ENCODE data around the gene NOSIP. TPM values are rescaled to one million over a fixed set of nuclear protein-coding genes. Genes with fewer than 3 reads are reported as not detected.

Gene NOSIP
- total and polyA plus RNA-seq, 2 of the 4 experiments (the other 2 are of a cell fraction), result 118 to 138 TPM

DNA sequence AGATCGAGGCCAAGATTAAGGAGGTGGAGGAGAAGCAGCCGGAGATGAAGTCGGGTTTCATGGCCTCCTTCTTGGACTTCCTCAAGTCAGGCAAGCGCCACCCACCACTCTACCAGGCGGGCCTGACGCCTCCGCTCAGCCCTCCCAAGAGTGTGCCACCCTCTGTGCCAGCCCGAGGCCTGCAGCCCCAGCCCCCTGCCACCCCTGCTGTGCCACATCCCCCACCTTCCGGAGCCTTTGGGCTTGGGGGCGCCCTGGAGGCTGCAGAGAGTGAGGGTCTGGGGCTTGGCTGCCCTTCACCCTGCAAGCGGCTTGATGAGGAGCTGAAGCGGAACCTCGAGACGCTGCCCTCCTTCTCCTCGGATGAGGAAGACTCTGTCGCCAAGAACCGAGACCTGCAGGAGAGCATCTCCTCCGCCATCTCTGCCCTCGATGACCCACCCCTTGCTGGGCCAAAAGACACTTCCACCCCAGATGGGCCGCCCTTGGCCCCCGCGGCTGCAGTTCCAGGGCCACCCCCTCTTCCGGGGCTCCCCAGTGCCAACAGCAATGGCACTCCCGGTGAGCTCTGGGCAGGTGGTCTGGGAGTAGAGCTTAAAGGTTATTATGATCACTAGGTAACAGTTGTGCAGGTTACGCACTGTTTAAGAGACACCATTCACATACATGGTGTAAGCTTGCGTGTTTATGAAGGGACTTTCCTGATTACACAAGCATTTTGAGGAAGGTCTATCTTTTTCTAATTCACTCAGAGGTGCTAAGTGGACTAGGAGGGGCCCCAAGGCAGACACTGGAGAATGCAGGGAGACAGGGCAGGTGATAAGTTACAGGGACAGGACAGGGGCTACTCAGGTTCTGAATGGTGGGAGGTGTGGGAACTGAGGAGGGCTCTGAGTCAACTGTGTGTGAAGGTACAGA, 19.3 kb upstream of the NOSIP start:
- no peak overlapping the region for H2AK5ac ChIP-seq (ENCODE audit: low read depth, low read length)
- H4K5ac ChIP-seq (ENCODE audit: low read depth, low read length), result no peak overlapping the region
- no peak overlapping the region for H3K18ac ChIP-seq (ENCODE audit: low read depth, low read length)
- H3K4ac ChIP-seq (ENCODE audit: low read depth, low read length), result no peak overlapping the region
- no peaks in the 10 kb centered on the region for H3K9me3 ChIP-seq (ENCODE audit: control insufficient read depth, insufficient read depth, low read length)
- BruUV-seq (replicated peaks), result no TSS peak
- no peak overlapping the region for H2BK20ac ChIP-seq (ENCODE audit: low read depth, low read length)
- WGBS, 2 experiments (ENCODE audit: extremely low coverage in 2 of 2, insufficient read length in 1 of 2), result 96% methylated on average over 9 of the region's 26 CpGs; no CpG with 5 or more reads in 1 of the 2 experiments
- H3K9me1 ChIP-seq (ENCODE audit: insufficient read depth, low read length), result peaks cover 3% of the 10 kb centered on the region
- H3K27ac ChIP-seq (ENCODE audit: insufficient read depth, low read length), result no peak overlapping the region
- peaks cover 30% of the 10 kb centered on the region for H4K20me1 ChIP-seq (ENCODE audit: insufficient read depth, low read length)
- POLR2A ChIA-PET (ENCODE audit: unreplicated experiment), result no interaction called here
- no peak overlapping the region for H2BK5ac ChIP-seq (ENCODE audit: low read depth, low read length, poor library complexity, severe bottlenecking)
- no peak overlapping the region for H3K9ac ChIP-seq (ENCODE audit: low read depth, low read length)
- no peaks in the 10 kb centered on the region for H3K27me3 ChIP-seq (ENCODE audit: control insufficient read depth, insufficient read depth, low read length)
- H3K14ac ChIP-seq (replicated peaks; ENCODE audit: low read depth, low read length), result no peak overlapping the region
- no peaks in the 10 kb centered on the region for H3K4me1 ChIP-seq (ENCODE audit: control insufficient read depth, insufficient read depth, low read length)
- H3K56ac ChIP-seq (ENCODE audit: extremely low read depth, insufficient read depth, low read length), result no peak overlapping the region
- H2BK120ac ChIP-seq (ENCODE audit: low read depth, low read length), result no peak overlapping the region
- CTCF ChIA-PET, result no interaction called here
- no peak overlapping the region for H4K91ac ChIP-seq (ENCODE audit: insufficient read depth, low read depth, low read length)
- no peak overlapping the region for H4K8ac ChIP-seq (ENCODE audit: low read depth in 2 of 2, low read length in 2 of 2)
- H3K4me2 ChIP-seq (ENCODE audit: low read depth, low read length), result no peak overlapping the region
- DNase-seq, result no peak
- dilution Hi-C loops (cut with HindIII; ENCODE audit: low sequenced_read_pairs, unreplicated experiment) (no loop called here), intact Hi-C loops (cut with micrococcal nuclease) (no loop called here), in situ Hi-C loops (cut with MboI; ENCODE audit: low sequenced_read_pairs) (no loop called here)
- no peak for ATAC-seq (ENCODE audit: low read depth)
- H2AK9ac ChIP-seq (replicated peaks; ENCODE audit: low read depth, low read length, poor library complexity), result no peak overlapping the region
- H2BK15ac ChIP-seq (ENCODE audit: low read depth, low read length), result no peak overlapping the region
- no peak overlapping the region for H2AFZ ChIP-seq (replicated peaks; ENCODE audit: low read length, poor library complexity)
- no peak overlapping the region for H3K23ac ChIP-seq (ENCODE audit: low read depth, low read length)
- no peak for TF ChIP-seq SMC3 (IDR thresholded peaks at IDR 0.05; ENCODE audit: low read depth, low read length)
- TF ChIP-seq, protein P1, sequence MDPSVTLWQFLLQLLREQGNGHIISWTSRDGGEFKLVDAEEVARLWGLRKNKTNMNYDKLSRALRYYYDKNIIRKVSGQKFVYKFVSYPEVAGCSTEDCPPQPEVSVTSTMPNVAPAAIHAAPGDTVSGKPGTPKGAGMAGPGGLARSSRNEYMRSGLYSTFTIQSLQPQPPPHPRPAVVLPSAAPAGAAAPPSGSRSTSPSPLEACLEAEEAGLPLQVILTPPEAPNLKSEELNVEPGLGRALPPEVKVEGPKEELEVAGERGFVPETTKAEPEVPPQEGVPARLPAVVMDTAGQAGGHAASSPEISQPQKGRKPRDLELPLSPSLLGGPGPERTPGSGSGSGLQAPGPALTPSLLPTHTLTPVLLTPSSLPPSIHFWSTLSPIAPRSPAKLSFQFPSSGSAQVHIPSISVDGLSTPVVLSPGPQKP (IDR thresholded peaks at IDR 0.05; ENCODE audit: borderline replicate concordance, low read depth, low read length), result no peak
- TF ChIP-seq RAD21 (IDR thresholded peaks at IDR 0.05; ENCODE audit: low read length), result no peak
- TF ChIP-seq CTCF (conservative IDR thresholded peaks at IDR 0.05; ENCODE audit: low read depth, low read length), result no peak
- no peak for TF ChIP-seq NFE2L2 (IDR thresholded peaks at IDR 0.05; ENCODE audit: low read depth, low read length)
- TF ChIP-seq RFX5 (IDR thresholded peaks at IDR 0.05; ENCODE audit: low read depth, low read length), result no peak
- H3K79me1 ChIP-seq (ENCODE audit: low read depth in 1 of 2, low read length in 2 of 2), result peaks cover 25 to 45% of the 10 kb centered on the region in 2 experiments
- H3K4me3 ChIP-seq (ENCODE audit: insufficient read depth, low read depth, low read length), result no peak overlapping the region
- H3K36me3 ChIP-seq (ENCODE audit: control insufficient read depth, insufficient read depth, low read length), result peaks cover 74% of the 10 kb centered on the region

Data from IMR-90 (cell line).